Measurements from ENCODE around the gene ANKRD40CL. TPM values are rescaled to one million over a fixed set of nuclear protein-coding genes. Genes with fewer than 3 reads are reported as not detected.

ANKRD40CL gene, protein sequence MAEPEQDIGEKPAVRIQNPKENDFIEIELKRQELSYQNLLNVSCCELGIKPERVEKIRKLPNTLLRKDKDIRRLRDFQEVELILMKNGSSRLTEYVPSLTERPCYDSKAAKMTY
- polyA plus RNA-seq = not detected in 2 replicates

DNA sequence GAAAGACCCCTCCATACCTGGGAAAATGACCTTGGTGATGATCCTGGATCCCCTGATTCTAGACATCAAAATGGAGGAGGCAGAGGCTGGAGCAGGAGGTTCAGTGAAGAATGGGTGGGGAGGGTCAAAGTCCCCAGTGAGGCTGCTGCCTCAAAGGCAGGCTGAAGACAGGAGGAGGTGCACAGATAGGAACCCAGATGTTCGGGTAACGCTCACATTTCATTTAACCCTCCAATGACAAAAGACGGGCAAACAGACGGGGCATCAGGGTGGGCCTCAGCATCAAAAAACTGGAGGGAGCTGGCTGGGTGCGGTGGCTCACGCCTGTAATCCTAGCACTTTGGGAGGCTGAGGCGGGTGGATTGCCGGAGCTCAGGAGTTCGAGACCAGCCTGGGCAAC lies at the start of gene ANKRD40CL:
Gene ANKRD40CL (minus strand): TSS at position 73 of the 400 bp plus-strand sequence. CDS start 605 bp downstream, outside the sequence.

GRCh38 chr17:50719144-50719923 lies 48.0 kb downstream of the ANKRD40CL start, which contains the start of gene LUC7L3:
Gene LUC7L3, plus strand, starts transcription at chr17:50719603. Its CDS starts 130 bp downstream, at chr17:50719733.

Other genes with a start within 250 kb of the ANKRD40CL start
- not detected in 2 replicates for gene EPN3, start 234.8 kb downstream of the ANKRD40CL start, polyA plus RNA-seq
- gene SPATA20, start 220.3 kb downstream of the ANKRD40CL start, polyA plus RNA-seq = 2.4 and 4.9 TPM in 2 replicates
- 54.6 and 83.3 TPM in 2 replicates for gene CACNA1G, start 206.8 kb downstream of the ANKRD40CL start, polyA plus RNA-seq
- gene ABCC3, start 132.6 kb downstream of the ANKRD40CL start, polyA plus RNA-seq = 0.45 and 4.3 TPM in 2 replicates
- 30.9 and 33.4 TPM in 2 replicates for gene ANKRD40, start 59.6 kb downstream of the ANKRD40CL start, polyA plus RNA-seq
- gene LUC7L3, start 47.9 kb downstream of the ANKRD40CL start, polyA plus RNA-seq = 310 and 349 TPM in 2 replicates
- gene WFIKKN2, start 68.1 kb upstream of the ANKRD40CL start, polyA plus RNA-seq = 0.35 TPM in 1 of 2 replicates, not detected in the other
- gene TOB1, start 98.8 kb upstream of the ANKRD40CL start, polyA plus RNA-seq = 89.6 and 95.9 TPM in 2 replicates